ENCODE measurements around the gene ASIC4.

DNA sequence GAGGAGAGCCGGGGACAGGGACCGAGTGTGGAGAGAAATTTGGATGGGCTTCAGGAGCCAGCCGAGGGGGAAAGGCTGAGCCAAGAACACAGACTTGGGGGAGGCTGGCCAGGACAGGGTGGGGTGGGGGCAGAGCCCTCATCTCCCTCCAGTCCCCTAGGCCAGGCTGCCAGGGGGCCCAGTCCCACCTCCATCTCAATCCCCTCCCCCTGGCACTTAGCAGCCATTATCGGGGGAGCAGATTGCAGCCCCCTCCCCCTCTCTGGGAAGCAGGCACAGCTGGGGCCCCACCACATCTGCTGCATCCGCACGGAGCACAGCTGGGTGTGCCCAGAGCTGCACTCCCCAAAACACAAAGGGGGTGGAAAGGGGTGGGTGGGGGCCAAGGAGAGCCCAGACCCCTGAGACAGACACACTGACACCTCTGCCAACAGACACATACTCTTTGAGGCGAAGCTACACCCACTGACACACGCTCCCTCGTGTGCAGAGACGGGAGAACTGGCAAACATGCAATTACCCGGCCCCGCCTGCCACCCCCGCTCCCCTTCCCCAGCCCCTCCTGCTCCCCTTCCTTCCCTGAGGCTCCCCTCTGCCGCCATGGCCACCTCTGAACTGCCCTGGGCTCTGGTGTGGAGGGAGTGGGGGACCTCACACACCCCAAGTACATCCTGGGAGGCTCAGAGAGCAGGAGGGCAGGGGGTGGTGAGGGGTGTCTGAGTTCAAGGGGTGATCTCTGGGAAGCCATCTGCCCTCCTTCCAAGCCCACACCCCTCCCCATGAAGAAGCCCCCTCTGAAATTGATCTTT, 5.1 kb upstream of the ASIC4 start:
- TF ChIP-seq, protein P1, sequence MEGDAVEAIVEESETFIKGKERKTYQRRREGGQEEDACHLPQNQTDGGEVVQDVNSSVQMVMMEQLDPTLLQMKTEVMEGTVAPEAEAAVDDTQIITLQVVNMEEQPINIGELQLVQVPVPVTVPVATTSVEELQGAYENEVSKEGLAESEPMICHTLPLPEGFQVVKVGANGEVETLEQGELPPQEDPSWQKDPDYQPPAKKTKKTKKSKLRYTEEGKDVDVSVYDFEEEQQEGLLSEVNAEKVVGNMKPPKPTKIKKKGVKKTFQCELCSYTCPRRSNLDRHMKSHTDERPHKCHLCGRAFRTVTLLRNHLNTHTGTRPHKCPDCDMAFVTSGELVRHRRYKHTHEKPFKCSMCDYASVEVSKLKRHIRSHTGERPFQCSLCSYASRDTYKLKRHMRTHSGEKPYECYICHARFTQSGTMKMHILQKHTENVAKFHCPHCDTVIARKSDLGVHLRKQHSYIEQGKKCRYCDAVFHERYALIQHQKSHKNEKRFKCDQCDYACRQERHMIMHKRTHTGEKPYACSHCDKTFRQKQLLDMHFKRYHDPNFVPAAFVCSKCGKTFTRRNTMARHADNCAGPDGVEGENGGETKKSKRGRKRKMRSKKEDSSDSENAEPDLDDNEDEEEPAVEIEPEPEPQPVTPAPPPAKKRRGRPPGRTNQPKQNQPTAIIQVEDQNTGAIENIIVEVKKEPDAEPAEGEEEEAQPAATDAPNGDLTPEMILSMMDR (IDR thresholded peaks at IDR 0.05) = no peak
- no peak for TF ChIP-seq POLR2A (IDR thresholded peaks at IDR 0.05)
- no peak for TF ChIP-seq POLR2AphosphoS5 (IDR thresholded peaks at IDR 0.05)
- TF ChIP-seq EP300 (IDR thresholded peaks at IDR 0.05) = no peak
